CD14-positive monocyte (primary cell): ENCODE data around the gene SYNRG. TPM values are rescaled to one million over a fixed set of nuclear protein-coding genes. Genes with fewer than 3 reads are reported as not detected.

Experiments used
- DNase-seq, 3 donors: peaks; one replicate each; pipeline ENCODE4 v3.0.0-alpha.2; 2011 to 2022
- H2AFZ ChIP-seq: 2 replicates; pipeline ENCODE4 v1.6.0; 2012; ENCODE audit warnings: mild to moderate bottlenecking, low read depth, low read length, inconsistent platforms; ENCODE audit not compliant: insufficient read depth, poor library complexity, severe bottlenecking
- H3K27ac ChIP-seq, 2 donors: 1 replicate in 1 of 2; 2 replicates in 1 of 2; pipeline ENCODE4 v1.5.1; 2012 to 2013; ENCODE audit warnings: low read length in 2 of 2, control low read depth in 1 of 2, inconsistent platforms in 1 of 2, low read depth in 1 of 2, mild to moderate bottlenecking in 1 of 2
- H3K27me3 ChIP-seq, 2 donors: one replicate each; pipeline versions ENCODE4 v1.6.0 to v1.6.1; 2011 to 2013; ENCODE audit warnings: low read length in 2 of 2; ENCODE audit not compliant: control insufficient read depth in 2 of 2, insufficient read depth in 2 of 2
- H3K36me3 ChIP-seq, 2 donors: replicated peaks in 1 of 2; 1 replicate in 1 of 2; 2 replicates in 1 of 2; pipeline versions ENCODE4 v1.5.1 to v1.6.1; 2012 to 2013; ENCODE audit warnings: low read length in 2 of 2, control low read depth in 1 of 2, inconsistent platforms in 1 of 2, mild to moderate bottlenecking in 1 of 2; ENCODE audit not compliant: insufficient read depth in 2 of 2, control insufficient read depth in 1 of 2
- H3K4me1 ChIP-seq, 2 donors: 1 replicate in 1 of 2; 2 replicates in 1 of 2; pipeline versions ENCODE4 v1.5.1 to v1.6.1; 2012 to 2013; ENCODE audit warnings: low read length in 2 of 2, control low read depth in 1 of 2, inconsistent platforms in 1 of 2, mild to moderate bottlenecking in 1 of 2, moderate library complexity in 1 of 2; ENCODE audit not compliant: insufficient read depth in 2 of 2, control insufficient read depth in 1 of 2
- H3K4me2 ChIP-seq: replicated peaks from 2 replicates; pipeline ENCODE3; 2012; ENCODE audit warnings: low read length, moderate library complexity, mild to moderate bottlenecking; ENCODE audit not compliant: poor library complexity, severe bottlenecking; ENCODE audit errors: extremely low read depth
- H3K4me3 ChIP-seq, 3 experiments: fragments of 200-600 bp in 1 of 3; sonication (generic) in 1 of 3; replicated peaks in 1 of 3; 1 replicate in 2 of 3; 2 replicates in 1 of 3; pipeline ENCODE4 v1.5.1; 2011 to 2013; ENCODE audit warnings: low read length in 3 of 3, mild to moderate bottlenecking in 3 of 3, control low read depth in 2 of 3, low read depth in 2 of 3, inconsistent platforms in 1 of 3, moderate library complexity in 1 of 3
- H3K79me2 ChIP-seq: 2 replicates; pipeline ENCODE4 v1.6.0; 2012; ENCODE audit warnings: mild to moderate bottlenecking, control low read depth, inconsistent platforms, low read length, moderate library complexity; ENCODE audit not compliant: insufficient read depth
- H3K9ac ChIP-seq: 2 replicates; pipeline ENCODE4 v1.6.0; 2017; ENCODE audit warnings: low read length, mild to moderate bottlenecking; ENCODE audit not compliant: insufficient read depth, poor library complexity, severe bottlenecking
- H3K9me3 ChIP-seq, 2 donors: replicated peaks in 1 of 2; 1 replicate in 1 of 2; 2 replicates in 1 of 2; pipeline versions ENCODE4 v1.5.1 to v1.6.1; 2012 to 2013; ENCODE audit warnings: low read length in 2 of 2, control low read depth in 1 of 2; ENCODE audit not compliant: control insufficient read depth in 1 of 2, insufficient read depth in 1 of 2
- H4K20me1 ChIP-seq: 2 replicates; pipeline ENCODE4 v1.6.0; 2012; ENCODE audit warnings: mild to moderate bottlenecking, low read length, control low read depth, moderate library complexity; ENCODE audit not compliant: insufficient read depth
- H3K27ac Mint-ChIP-seq, 7 donors: one replicate each; pipeline ENCODE4 v1.8.0; 2020; ENCODE audit warnings: mild to moderate bottlenecking in 7 of 7, mixed read lengths in 7 of 7, moderate library complexity in 6 of 7, inconsistent platforms in 2 of 7
- H3K27me3 Mint-ChIP-seq, 3 donors: one replicate each; pipeline ENCODE4 v1.8.0; 2021 to 2022; ENCODE audit warnings: low read depth in 3 of 3, mild to moderate bottlenecking in 3 of 3, mixed read lengths in 3 of 3, moderate library complexity in 3 of 3, inconsistent platforms in 1 of 3
- H3K36me3 Mint-ChIP-seq, 2 donors: one replicate each; pipeline ENCODE4 v1.8.0; 2020; ENCODE audit warnings: mixed read lengths in 2 of 2, inconsistent platforms in 1 of 2, mild to moderate bottlenecking in 1 of 2
- H3K4me1 Mint-ChIP-seq: one replicate; pipeline ENCODE4 v1.8.0; 2020; ENCODE audit warnings: mild to moderate bottlenecking, mixed read lengths
- H3K4me3 Mint-ChIP-seq, 2 donors: one replicate each; pipeline ENCODE4 v1.8.0; 2020; ENCODE audit warnings: mild to moderate bottlenecking in 2 of 2, mixed read lengths in 2 of 2, moderate library complexity in 1 of 2
- H3K9me3 Mint-ChIP-seq, 7 donors: one replicate each; pipeline ENCODE4 v1.8.0; 2020 to 2022; ENCODE audit warnings: mixed read lengths in 7 of 7, mild to moderate bottlenecking in 6 of 7, moderate library complexity in 6 of 7, inconsistent platforms in 2 of 7
- CTCF ChIP-seq: fragments of 200-600 bp; IDR thresholded peaks from one replicate; pipeline ENCODE4 v1.8.0; 2022; ENCODE audit warnings: antibody characterized with exemption, mild to moderate bottlenecking
- WGBS: methylation state at CpG from one replicate; pipeline ENCODE4 v1.1.5; 2013; ENCODE audit warnings: missing lambda C conversion rate; ENCODE audit not compliant: insufficient coverage; 5-methylcytosine and 5-hydroxymethylcytosine counted together
- intact Hi-C, 2 donors: fragments of 100-400 bp; cut with micrococcal nuclease; formaldehyde crosslinking; loops; one replicate each; pipeline versions ENCODE4 v1.15.0 to v1.15.1; 2023
- polyA plus RNA-seq, 3 donors: library from polyadenylated mRNA; depleted of rRNA in 1 of 3; unstranded in 2 of 3; stranded (reverse) in 1 of 3; fragments of 300-500 nt in 2 of 3; fragments of >200 nt in 1 of 3; fragmentation: Illumina TruSeq in 2 of 3; gene quantifications; 1 replicate in 2 of 3; 2 replicates in 1 of 3; pipeline ENCODE4 v1.2.3, GENCODE V29; 2012 to 2021

Gene SYNRG
- polyA plus RNA-seq, 3 donors, result 13.1 to 17.5 (median 16.9) TPM

- peaks cover 32% of the 10 kb centered on the region for H3K4me1 Mint-ChIP-seq
- Histone ChIP-seq H3K9me3 (no peaks in the 10 kb centered on the region), H3K79me2 (no peaks in the 10 kb centered on the region)
Observed at GRCh38 chr17:37492167-37492566, 117.1 kb downstream of the SYNRG start.

More at GRCh38 chr17:37492167-37492566, 117.1 kb downstream of the SYNRG start:
- no peak overlapping the region for H3K27ac Mint-ChIP-seq
- H3K4me3 Mint-ChIP-seq, result no peak overlapping the region
- Histone ChIP-seq H3K27ac (no peak overlapping the region), H3K36me3 (no peaks in the 10 kb centered on the region), H3K27me3 (peaks cover 0 to 36% of the 10 kb centered on the region in 2 donors), H3K9ac (no peak overlapping the region), H3K4me1 (peaks cover 21 to 32% of the 10 kb centered on the region in 2 donors), H2AFZ (no peak overlapping the region), H4K20me1 (no peaks in the 10 kb centered on the region), H3K4me2 (no peak overlapping the region), H3K4me3 (no peak overlapping the region)
- peaks cover 23 to 36% (median 25%) of the 10 kb centered on the region in 3 donors for H3K27me3 Mint-ChIP-seq
- TF ChIP-seq CTCF, result no peak
- no peak for DNase-seq
- peaks cover 0 to 4% of the 10 kb centered on the region in 2 donors for H3K36me3 Mint-ChIP-seq
- intact Hi-C loops, result no loop called here
- WGBS, result no CpG with 5 or more reads among the region's 4 CpGs
- H3K9me3 Mint-ChIP-seq, result peaks cover 0 to 5% (median 0%) of the 10 kb centered on the region in 7 donors
